Hepatocyte (in vitro differentiated cells): ENCODE measurements around the gene INPP5F.

Source experiments
- EZH2 ChIP-seq: fragments of 200-600 bp; sonication (generic); IDR thresholded peaks from 2 replicates; pipeline ENCODE4 v1.6.1; 2016; ENCODE audit warnings: antibody characterized with exemption, mild to moderate bottlenecking, borderline replicate concordance
- EZH2phosphoT487 ChIP-seq: fragments of 200-600 bp; sonication (generic); IDR thresholded peaks from one replicate; pipeline ENCODE4 v1.6.1; 2018; ENCODE audit warnings: antibody characterized with exemption, mild to moderate bottlenecking, low read depth, moderate library complexity; ENCODE audit not compliant: unreplicated experiment, severe bottlenecking
- TF ChIP-seq, protein P1 (sequence below): fragments of 200-600 bp; sonication (generic); IDR thresholded peaks from 2 replicates; pipeline ENCODE4 v1.5.1; 2016; ENCODE audit warnings: antibody characterized with exemption, mild to moderate bottlenecking; ENCODE audit not compliant: poor library complexity

DNA sequence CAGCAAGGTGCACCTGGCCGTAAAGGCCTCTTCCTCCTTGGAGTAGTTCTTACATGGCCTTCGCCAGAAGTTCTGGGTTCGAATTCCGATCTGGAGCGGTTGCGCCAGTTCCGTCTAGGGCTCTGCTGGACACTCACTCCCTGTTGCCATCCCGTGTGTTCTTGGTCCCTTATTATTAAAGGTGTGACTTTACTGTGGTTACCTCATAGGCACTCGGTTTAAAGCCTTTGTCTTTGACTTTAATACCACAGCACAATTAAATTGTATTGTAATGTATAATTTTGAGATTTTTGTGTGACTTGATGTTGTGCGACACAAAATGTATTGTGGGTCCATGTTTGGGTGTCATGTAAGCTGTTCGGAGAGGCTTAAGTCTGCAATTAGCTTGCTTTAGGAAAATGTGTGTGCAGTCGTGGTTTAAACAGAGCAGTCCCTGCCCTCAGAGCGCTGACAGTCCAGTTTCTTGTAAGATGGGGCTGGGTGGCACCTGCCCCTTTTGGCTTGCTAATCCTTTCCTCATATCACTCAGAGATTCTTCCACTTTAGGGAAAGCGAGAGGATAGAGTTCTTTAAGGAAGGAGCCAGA lies 919 bp downstream of the INPP5F start:
- TF ChIP-seq EZH2: no peak
- TF ChIP-seq, protein P1, sequence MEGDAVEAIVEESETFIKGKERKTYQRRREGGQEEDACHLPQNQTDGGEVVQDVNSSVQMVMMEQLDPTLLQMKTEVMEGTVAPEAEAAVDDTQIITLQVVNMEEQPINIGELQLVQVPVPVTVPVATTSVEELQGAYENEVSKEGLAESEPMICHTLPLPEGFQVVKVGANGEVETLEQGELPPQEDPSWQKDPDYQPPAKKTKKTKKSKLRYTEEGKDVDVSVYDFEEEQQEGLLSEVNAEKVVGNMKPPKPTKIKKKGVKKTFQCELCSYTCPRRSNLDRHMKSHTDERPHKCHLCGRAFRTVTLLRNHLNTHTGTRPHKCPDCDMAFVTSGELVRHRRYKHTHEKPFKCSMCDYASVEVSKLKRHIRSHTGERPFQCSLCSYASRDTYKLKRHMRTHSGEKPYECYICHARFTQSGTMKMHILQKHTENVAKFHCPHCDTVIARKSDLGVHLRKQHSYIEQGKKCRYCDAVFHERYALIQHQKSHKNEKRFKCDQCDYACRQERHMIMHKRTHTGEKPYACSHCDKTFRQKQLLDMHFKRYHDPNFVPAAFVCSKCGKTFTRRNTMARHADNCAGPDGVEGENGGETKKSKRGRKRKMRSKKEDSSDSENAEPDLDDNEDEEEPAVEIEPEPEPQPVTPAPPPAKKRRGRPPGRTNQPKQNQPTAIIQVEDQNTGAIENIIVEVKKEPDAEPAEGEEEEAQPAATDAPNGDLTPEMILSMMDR: no peak
- no peak for TF ChIP-seq EZH2phosphoT487
